Muscle of arm (tissue), 14 donors: Measurements from ENCODE around the gene CWC15. TPM values are rescaled to one million over a fixed set of nuclear protein-coding genes. Genes with fewer than 3 reads are reported as not detected.
"Not testable (repeated sequence)": the region's sequence is repeated elsewhere in the genome, so short reads cannot be mapped to it uniquely, and the experiment has no call there.

Experiments
- DNase-seq: peaks from one replicate; pipeline ENCODE4 v3.0.0-alpha.2; 2013
- long read RNA-seq, 11 donors: transcript quantifications; one replicate each; lab custom pipeline, GENCODE V29; 2026
- polyA plus RNA-seq, 12 donors: library from polyadenylated mRNA; unstranded; fragments of 120-200 nt; gene quantifications; one replicate each; pipeline ENCODE4 v1.2.1, GENCODE V29; 2013; ENCODE audit not compliant: insufficient read length in 12 of 12

Gene CWC15
- polyA plus RNA-seq, result 10 to 100 TPM in 11 of 12 donors, not detected in 1; 68.1 to 97.8 (median 89.9) TPM
- long read RNA-seq, donor 1, transcript CWC15-201 (7 exons, 1,576 nt), result major isoform, 37 of 102 reads
- long read RNA-seq, donor 1, transcript CWC15-205 (3 exons, 559 nt), result minor isoform, 20 of 102 reads
- long read RNA-seq, donor 1, transcript CWC15-202 (4 exons, 905 nt), result minor isoform, 6 of 102 reads
- long read RNA-seq, donor 1, partial matches to known transcripts, result 39 of 102 reads
- long read RNA-seq, donor 1, other reads (novel, unspliced or antisense), result 0 of 102 reads
- long read RNA-seq, donor 2, transcript CWC15-202 (4 exons, 905 nt), result minor isoform, 8 of 86 reads
- long read RNA-seq, donor 2, transcript CWC15-201 (7 exons, 1,576 nt), result major isoform, 39 of 86 reads
- long read RNA-seq, donor 2, partial matches to known transcripts, result 34 of 86 reads
- long read RNA-seq, donor 2, other reads (novel, unspliced or antisense), result 0 of 86 reads
- long read RNA-seq, donor 3, transcript CWC15-201 (7 exons, 1,576 nt), result major isoform, 15 of 27 reads
- long read RNA-seq, donor 3, partial matches to known transcripts, result 7 of 27 reads
- long read RNA-seq, donor 3, other reads (novel, unspliced or antisense), result 0 of 27 reads
- long read RNA-seq, donor 4, transcript CWC15-201 (7 exons, 1,576 nt), result major isoform, 12 of 24 reads
- long read RNA-seq, donor 4, partial matches to known transcripts, result 9 of 24 reads
- long read RNA-seq, donor 4, other reads (novel, unspliced or antisense), result 0 of 24 reads
- long read RNA-seq, donor 5, result 0 reads
- long read RNA-seq, donor 6, transcript CWC15-201 (7 exons, 1,576 nt), result major isoform, 21 of 23 reads
- long read RNA-seq, donor 6, partial matches to known transcripts, result 0 of 23 reads
- long read RNA-seq, donor 6, other reads (novel, unspliced or antisense), result 0 of 23 reads
- long read RNA-seq, donor 7, transcript CWC15-201 (7 exons, 1,576 nt), result major isoform, 27 of 37 reads
- long read RNA-seq, donor 7, partial matches to known transcripts, result 9 of 37 reads
- long read RNA-seq, donor 7, other reads (novel, unspliced or antisense), result 0 of 37 reads
- long read RNA-seq, donor 8, transcript CWC15-201 (7 exons, 1,576 nt), result major isoform, 52 of 92 reads
- long read RNA-seq, donor 8, transcript CWC15-205 (3 exons, 559 nt), result minor isoform, 22 of 92 reads
- long read RNA-seq, donor 8, partial matches to known transcripts, result 16 of 92 reads
- long read RNA-seq, donor 8, other reads (novel, unspliced or antisense), result 0 of 92 reads
- long read RNA-seq, donor 9, transcript CWC15-201 (7 exons, 1,576 nt), result major isoform, 22 of 30 reads
- long read RNA-seq, donor 9, transcript CWC15-205 (3 exons, 559 nt), result minor isoform, 5 of 30 reads
- long read RNA-seq, donor 9, partial matches to known transcripts, result 0 of 30 reads
- long read RNA-seq, donor 9, other reads (novel, unspliced or antisense), result 0 of 30 reads
- long read RNA-seq, donor 10, transcript CWC15-201 (7 exons, 1,576 nt), result major isoform, 28 of 38 reads
- long read RNA-seq, donor 10, partial matches to known transcripts, result 5 of 38 reads
- long read RNA-seq, donor 10, other reads (novel, unspliced or antisense), result 0 of 38 reads
- long read RNA-seq, donor 11, transcript CWC15-201 (7 exons, 1,576 nt), result major isoform, 28 of 66 reads
- long read RNA-seq, donor 11, transcript CWC15-205 (3 exons, 559 nt), result minor isoform, 13 of 66 reads
- long read RNA-seq, donor 11, partial matches to known transcripts, result 21 of 66 reads
- long read RNA-seq, donor 11, other reads (novel, unspliced or antisense), result 0 of 66 reads

DNA sequence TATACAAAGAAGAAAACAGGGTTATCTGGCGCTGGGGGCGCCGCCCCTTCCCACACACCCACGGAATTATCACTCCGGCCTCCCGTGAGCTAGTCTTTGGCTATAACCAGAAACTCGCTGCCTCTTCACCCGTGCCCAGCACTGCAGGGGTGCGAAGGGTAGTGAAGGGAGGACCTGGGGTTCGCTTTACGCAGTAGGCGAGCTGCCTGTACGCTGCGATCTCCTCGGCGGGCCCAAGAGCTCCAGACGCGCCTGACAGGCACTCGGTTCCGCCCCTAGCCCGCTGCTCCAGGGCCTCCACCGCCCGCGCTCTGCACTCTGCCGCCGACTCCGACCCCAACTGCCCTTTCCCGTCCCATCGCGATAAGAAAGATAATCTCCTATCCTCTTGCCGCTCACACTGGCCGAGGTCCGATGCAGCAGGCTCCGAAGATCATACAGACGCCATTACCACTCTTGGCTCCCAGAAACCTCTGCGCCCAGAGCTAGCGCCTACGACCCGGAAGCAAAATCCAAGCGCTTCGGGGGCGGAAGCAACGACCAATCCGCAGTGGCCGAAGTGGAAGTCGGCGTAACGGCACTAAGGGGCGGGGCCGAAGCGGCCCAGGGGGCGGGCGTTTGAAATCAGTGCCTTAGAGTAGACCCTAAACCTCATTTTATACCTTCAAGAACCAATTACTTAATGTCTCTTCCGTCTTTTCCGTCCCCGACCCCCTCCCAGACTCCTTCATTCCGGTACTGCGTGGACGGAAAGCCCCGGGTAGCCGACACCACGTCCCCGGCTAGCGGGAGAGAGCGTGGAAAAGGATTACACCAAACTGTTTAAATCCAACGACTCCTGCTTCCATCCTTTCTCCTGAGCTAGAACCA, at the start of gene CWC15, which contains the start of gene KDM4D:
CWC15 (minus strand) TSS at position 458 of the 870 bp plus-strand sequence. CDS start 1,371 bp downstream, outside the sequence.
KDM4D (plus strand) TSS at position 611 of the 870 bp plus-strand sequence. CDS start 23,664 bp downstream, outside the sequence.
- peak; percentile 97 for DNase-seq

DNA sequence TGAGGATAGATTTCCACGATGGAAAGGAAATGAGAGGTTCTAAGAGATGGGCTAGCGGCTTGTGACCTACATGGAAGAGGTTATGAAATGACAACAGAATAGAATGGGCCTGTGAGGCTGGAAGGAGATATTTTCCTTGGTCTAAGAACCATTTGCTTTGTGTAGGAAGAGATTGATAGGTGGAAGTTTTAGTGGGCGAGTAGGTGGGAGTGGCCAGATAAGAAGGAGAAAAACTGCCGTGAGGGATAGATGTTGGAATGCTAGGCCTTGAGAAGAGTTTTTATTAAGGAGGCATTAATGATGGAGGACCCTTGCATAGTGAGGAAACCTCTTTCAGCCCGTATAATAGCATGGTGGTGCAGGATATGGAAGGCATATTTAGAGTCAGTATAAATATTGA, 48.1 kb upstream of the CWC15 start:
- not testable (repeated sequence) for DNase-seq

DNA sequence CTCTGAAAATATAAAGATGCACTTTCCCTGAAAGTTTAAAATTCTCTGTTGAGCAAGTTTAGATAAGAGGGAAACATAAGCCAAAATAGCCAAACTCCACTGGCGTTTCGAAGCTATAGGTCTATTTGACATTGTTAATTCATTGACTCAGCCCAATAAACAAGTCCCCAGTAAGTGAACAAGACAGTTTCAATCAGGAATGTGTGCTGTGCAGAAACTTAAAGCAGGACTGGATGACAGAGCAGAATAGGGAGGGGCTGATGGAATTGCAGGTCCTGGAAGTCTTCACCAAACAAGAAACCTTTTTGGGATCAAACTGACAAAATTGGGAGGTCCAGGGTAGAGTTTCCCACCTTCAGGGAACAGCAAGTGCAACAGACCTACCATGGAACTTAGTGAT, 42.8 kb upstream of the CWC15 start:
- DNase-seq, result no peak

DNA sequence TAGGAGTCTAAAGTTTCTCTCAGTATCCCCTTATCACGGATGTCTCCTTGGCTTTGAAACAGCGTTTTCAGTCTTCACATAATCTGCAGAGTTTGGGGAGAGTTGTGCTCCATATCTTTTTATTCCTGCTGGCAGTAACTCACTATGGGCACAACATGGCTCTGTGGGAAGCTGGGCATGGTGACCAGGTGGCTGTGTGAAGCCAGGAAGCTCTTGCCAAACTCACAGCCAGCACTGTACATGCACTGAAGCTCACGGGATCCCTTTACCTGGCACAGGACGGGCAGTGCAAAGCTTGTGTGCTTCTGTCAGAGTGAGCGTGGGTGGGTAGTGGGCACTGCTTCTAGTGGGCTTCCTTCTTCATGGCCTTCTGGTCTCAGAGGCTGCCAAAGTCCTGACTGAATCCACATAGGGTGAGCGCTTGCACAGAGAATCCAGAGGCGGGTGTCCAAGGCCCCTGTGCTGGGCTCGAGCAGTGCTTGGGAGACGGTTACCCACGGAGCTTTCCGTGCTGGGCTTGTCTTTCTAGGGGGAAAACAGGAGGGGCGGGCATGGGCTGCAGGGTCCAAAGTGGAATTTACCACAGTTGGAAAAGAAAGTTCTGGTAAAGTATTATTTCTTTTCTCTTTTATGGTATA, 40.9 kb upstream of the CWC15 start:
- no peak for DNase-seq

DNA sequence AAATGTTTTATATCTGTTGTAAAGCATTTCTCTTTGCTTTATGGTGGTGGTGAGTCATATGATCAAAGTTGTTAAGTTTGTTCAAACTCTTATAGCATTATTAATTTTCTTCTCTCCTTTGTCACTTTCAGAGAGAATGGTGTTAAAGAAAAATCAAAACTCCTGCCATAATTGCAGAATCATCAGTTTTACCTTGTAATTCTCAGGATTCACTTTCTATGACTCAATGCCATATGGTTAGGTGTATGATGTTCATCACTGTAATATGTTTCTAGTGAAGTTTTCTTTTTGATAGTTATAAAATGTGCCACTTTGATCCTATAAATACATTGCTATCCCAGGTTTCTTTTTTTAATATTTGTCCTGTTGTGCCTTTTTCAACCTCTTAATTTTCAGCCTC, 38.0 kb upstream of the CWC15 start:
- DNase-seq, result no peak

DNA sequence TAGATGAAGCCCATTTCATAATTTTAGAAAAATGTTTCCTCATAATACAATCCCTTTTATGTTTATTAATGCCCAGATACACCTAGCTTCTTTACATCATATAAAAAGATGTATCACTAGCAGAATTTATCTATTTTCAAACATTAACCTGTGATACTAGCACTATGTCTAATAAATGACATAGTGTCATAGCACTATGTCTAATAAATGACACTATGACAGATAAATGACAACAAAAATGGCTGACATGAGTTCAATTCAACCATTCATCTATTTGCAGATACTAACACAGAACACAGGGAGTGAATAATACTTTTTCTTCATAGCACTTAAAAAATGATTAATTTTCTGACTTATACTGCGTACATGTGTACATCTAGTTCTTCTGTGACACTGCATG, 32.3 kb upstream of the CWC15 start:
- DNase-seq, result no peak

DNA sequence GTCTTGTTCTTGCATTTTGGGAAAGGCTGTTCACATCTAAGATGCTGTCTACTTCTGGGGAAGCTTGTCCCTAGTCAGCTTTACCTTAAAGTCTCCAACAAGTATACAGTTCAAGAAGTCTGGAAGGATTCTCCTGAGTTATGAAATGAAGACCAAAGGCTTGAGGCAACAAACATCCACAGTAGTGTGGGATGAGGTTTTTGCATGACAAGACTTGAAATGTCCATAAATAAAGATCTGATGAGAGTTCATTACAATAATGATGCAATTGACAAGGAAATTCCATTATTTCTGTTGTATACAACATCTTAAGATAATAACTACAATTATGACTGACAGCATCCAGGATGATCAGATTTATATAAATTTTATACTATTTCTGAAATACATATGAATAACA, 30.4 kb upstream of the CWC15 start:
- DNase-seq, result no peak

DNA sequence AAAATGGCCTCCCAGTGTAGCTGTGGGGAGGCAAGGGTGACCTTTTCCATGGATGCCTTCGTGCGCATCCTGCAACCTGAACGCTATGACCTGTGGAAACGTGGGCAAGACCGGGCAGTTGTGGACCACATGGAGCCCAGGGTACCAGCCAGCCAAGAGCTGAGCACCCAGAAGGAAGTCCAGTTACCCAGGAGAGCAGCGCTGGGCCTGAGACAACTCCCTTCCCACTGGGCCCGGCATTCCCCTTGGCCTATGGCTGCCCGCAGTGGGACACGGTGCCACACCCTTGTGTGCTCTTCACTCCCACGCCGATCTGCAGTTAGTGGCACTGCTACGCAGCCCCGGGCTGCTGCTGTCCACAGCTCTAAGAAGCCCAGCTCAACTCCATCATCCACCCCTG, 24.9 kb upstream of the CWC15 start:
- DNase-seq, result no peak

DNA sequence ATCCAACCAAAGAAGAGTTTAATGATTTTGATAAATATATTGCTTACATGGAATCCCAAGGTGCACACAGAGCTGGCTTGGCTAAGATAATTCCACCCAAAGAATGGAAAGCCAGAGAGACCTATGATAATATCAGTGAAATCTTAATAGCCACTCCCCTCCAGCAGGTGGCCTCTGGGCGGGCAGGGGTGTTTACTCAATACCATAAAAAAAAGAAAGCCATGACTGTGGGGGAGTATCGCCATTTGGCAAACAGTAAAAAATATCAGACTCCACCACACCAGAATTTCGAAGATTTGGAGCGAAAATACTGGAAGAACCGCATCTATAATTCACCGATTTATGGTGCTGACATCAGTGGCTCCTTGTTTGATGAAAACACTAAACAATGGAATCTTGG, 24.1 kb upstream of the CWC15 start:
- DNase-seq, result no peak

DNA sequence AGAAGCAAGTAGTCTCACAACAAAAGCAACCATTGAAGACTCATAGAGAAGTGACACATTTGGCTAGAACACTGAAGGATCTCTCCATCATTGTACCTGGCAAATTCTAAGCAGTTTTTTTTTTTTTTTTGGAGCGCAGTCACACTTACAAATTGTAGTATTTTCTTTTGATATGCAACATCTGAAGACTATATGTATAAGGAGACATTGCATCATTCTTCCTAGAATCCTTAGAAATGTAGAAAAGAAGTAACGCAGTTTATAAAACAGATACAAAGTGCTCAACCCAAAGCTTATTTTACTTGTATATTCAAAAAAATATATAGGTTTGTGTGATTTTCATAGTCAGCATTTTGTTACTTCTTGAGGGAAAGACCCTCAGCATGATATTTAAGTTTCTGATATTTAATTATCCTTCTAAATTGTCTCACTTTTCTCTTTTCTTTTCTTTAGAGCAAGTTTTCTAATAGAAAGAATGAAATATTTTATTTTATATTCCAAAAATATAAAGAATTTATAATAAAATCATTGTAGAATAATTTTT, 20.1 kb upstream of the CWC15 start:
- DNase-seq, result no peak

DNA sequence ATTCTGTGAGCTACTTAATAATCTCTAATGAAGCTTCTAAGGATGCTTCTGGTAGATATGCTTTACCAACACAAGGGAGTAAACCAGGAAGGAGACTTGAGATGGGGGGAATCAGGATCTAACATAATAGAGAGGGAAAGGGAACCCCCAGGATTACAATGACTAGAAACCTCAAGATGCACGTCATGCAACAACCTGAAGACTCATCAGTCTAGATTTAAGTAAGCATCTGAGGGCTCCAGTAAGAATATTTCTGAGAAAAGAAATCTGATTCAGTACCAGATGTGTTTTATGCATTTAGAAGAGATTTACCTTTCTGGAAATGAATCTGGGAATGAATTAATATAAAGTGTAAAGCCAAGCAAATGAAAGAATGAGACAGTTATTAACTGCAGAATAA, 15.4 kb upstream of the CWC15 start:
- DNase-seq, result no peak

DNA sequence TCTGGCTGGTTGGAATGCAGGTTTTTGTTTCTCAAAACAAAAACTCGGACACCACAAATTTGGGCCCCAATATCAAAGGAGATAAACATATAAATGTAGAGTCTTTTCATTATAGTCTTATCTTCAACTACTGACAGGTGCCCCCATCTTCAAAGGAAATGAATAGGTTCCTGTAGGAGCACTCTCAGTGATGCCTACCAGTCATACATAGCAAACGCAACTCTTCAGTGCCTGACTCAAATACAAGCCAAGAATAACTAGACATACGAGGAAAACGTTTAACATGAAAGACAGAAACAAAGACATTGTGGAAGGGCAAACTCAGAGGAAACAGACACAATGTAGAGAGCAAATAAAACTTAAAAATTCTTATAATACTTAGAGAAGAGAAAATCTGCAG, 14.0 kb upstream of the CWC15 start:
- DNase-seq, result no peak

DNA sequence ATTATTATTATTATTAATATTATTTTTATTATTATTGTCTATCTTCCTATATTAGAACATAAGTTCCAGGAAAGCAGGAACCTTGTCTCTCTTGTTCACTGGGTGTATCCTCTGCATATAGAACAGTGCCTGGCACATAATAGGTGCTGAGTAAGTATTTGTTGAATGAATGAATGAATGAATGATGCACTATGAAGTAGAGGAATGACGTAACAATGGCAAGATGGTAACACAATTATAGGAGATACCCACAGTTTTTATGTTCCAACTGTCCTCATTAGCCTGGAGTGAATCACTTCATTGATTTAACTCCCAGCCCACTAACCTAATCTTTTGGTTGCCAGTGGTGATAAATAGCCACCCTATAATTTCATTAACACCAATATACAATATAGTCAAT, 2.2 kb upstream of the CWC15 start:
- no peak for DNase-seq

DNA sequence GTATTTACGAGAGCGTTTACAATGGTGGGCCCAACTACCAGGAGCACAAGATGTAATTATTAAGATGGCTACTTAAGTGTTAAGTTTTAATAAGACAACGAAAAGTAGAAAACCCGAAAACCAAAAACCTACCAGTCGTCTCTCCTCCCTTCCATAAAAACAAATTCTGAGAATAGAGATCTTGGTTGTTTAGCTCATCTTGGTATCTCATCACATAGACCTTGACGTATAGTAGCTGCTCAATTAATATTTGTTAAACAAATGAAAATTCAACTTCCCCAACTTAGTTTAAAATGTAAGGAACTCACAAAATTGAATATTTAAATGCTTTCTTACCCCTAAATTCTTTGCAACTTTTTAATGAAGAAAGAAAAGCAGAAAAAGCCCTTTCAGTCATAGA, 822 bp upstream of the CWC15 start:
- DNase-seq, result no peak

DNA sequence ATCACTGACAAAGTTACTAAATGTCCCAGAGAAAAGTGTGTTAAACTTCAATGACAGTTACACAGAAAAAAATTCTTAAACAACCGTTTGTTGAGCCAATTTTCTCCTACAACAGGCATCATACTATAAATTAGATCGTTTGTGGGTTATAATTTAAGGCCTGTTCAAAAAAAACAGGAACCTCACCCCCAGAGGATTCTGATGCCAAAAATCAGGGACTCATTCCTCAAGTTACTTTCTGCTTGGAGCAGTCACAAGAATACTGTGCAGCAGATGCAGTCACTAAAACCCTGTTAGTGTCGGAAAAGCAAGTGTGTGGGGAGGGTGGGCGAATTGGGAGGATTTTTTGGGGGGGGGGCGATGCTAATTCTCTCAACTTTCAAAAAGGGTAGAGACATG, 657 bp downstream of the CWC15 start:
- DNase-seq, result no peak

DNA sequence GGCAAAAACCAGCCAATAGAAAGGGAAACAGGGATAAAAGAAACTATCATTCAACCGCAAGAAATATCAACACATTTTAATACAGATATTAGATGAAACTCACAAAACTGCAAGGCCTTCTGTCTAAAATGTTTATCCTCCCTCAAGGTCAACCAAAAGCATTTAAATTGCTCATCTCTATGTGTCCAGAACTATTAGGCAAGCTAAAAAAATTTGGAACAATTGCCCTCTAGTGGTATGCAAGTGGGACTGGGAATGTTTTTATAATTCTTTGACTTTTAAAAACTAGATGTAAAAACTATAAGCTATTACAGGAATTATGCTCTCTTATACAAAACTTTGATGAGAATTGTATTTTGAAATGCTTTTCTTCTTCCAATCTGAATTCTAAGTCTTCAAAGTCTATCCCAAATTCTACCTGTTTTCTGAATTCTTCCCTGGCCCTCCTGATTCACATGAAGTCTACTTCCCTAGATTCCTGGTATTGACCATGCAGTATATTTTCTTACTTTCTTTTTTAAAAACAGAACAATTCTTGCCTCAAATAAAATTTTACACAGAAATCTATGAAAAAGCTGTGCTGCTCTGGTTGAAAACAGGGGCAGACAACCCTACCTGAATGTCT, 4.9 kb downstream of the CWC15 start:
- DNase-seq, result no peak

DNA sequence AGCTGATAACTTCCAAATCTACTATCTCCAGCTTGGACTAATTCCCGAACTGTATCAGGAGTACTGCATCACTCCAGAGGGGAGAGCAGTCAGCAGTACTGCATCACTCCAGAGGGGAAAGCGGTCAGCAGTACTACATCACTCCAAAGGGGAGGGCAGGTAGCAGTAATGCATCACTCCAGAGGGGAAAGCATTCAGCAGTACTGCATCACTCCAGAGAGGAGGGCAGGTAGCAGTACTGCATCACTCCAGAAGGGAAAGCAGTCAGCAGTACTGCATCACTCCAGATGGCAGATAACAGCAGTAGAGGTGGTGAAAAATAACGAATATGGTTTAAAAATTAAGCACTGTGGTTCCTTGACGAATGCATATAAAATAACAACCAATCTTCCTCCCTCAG, 8.4 kb downstream of the CWC15 start:
- DNase-seq, result no peak

DNA sequence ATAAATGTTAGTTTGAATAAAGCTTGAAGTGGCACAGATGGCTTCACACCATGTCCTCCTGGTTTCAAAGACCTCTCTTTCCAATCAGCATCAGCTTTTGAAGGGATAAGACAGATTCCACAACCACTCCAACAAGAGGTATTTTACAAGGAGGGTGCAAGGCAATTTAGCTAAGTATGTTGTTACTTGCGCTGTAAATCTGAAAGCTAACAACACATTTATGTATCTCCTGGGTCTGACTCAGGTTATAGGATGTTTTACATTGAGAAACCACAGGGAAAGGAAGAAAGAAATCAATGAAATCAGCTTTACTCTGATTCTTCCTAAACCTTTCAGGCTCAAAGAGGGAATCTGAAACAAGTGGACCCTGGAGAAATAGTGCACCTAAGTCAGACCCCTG, 12.1 kb downstream of the CWC15 start:
- no peak for DNase-seq

DNA sequence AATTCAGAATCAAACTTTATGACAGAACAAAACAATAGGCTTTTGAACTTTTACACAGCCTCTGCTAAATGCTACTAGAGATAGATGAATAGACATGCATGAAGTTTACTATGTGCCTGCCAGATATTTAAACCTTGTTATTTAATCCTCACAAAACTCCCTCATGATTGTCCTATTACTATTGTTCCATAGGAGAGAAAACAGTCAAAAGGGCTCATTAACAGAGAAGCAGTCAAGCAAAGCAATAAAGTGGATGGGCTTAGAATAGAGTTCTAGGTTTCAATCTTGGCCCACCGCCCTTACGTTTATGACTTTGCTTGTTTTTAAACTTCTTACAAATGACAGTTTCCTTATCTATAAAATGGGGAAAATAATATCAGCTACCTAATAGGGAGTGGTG, 12.9 kb downstream of the CWC15 start:
- DNase-seq, result no peak
